HEK293T (cell line): ENCODE measurements around the gene LSP1.

Source experiments
- CTCF ChIA-PET: fragments of 350-600 bp; formaldehyde crosslinking; extraction: SDS; loops from one replicate; lab custom pipeline; 2021; ENCODE audit warnings: antibody characterized with exemption, inconsistent platforms; lab: Yijun Ruan, JAX
- POLR2A ChIA-PET: fragments of 350-600 bp; formaldehyde crosslinking; extraction: SDS; loops from one replicate; lab custom pipeline; 2020; ENCODE audit warnings: antibody characterized with exemption, inconsistent platforms; lab: Yijun Ruan, JAX
- DNase-seq: peaks from one replicate; pipeline ENCODE4 v3.0.0; 2012; ENCODE audit warnings: mixed read lengths; ENCODE audit errors: extremely low spot score
- ARNT ChIP-seq: fragments of 450-650 bp; IDR thresholded peaks from 2 replicates; pipeline ENCODE4 v1.6.1; 2017; ENCODE audit warnings: mild to moderate bottlenecking
- BHLHE40 ChIP-seq: fragments of 450-650 bp; IDR thresholded peaks from 2 replicates; pipeline ENCODE4 v1.6.1; 2016; ENCODE audit warnings: mild to moderate bottlenecking, moderate library complexity, borderline replicate concordance
- CTBP1 ChIP-seq: fragments of 450-650 bp; IDR thresholded peaks from 2 replicates; pipeline ENCODE4 v1.6.1; 2016; ENCODE audit warnings: borderline replicate concordance
- ELF4 ChIP-seq: fragments of 450-650 bp; IDR thresholded peaks from 2 replicates; pipeline ENCODE4 v1.6.1; 2017; ENCODE audit warnings: antibody characterized with exemption
- FOXA1 ChIP-seq: fragments of 450-650 bp; IDR thresholded peaks from 2 replicates; pipeline ENCODE4 v1.6.1; 2016; ENCODE audit warnings: mild to moderate bottlenecking
- FOXK2 ChIP-seq: fragments of 450-650 bp; IDR thresholded peaks from 2 replicates; pipeline ENCODE4 v1.6.1; 2016; ENCODE audit warnings: mild to moderate bottlenecking
- FOXM1 ChIP-seq: fragments of 450-650 bp; IDR thresholded peaks from 2 replicates; pipeline ENCODE4 v1.6.1; 2017; ENCODE audit warnings: mild to moderate bottlenecking, borderline replicate concordance
- HDGF ChIP-seq: fragments of 450-650 bp; IDR thresholded peaks from 2 replicates; pipeline ENCODE4 v1.6.1; 2017; ENCODE audit warnings: antibody characterized with exemption, borderline replicate concordance
- L3MBTL2 ChIP-seq: fragments of 450-650 bp; conservative IDR thresholded peaks from 2 replicates; pipeline ENCODE4 v1.6.1; 2016; ENCODE audit warnings: mild to moderate bottlenecking
- LEF1 ChIP-seq: fragments of 450-650 bp; IDR thresholded peaks from 2 replicates; pipeline ENCODE4 v1.6.1; 2017; ENCODE audit warnings: mild to moderate bottlenecking, borderline replicate concordance
- NFRKB ChIP-seq: fragments of 450-650 bp; IDR thresholded peaks from 2 replicates; pipeline ENCODE4 v1.6.1; 2016; ENCODE audit warnings: mild to moderate bottlenecking, moderate library complexity
- PKNOX1 ChIP-seq: fragments of 450-650 bp; IDR thresholded peaks from 2 replicates; pipeline ENCODE4 v1.6.1; 2016
- SP1 ChIP-seq: fragments of 450-650 bp; IDR thresholded peaks from 2 replicates; pipeline ENCODE4 v1.6.1; 2017
- SUZ12 ChIP-seq: fragments of 450-650 bp; IDR thresholded peaks from 2 replicates; pipeline ENCODE4 v1.6.1; 2016; ENCODE audit warnings: mild to moderate bottlenecking
- TARDBP ChIP-seq: fragments of 450-650 bp; IDR thresholded peaks from 2 replicates; pipeline ENCODE4 v1.6.1; 2016
- ZNF384 ChIP-seq: fragments of 450-650 bp; IDR thresholded peaks from 2 replicates; pipeline ENCODE4 v1.6.1; 2016

Gene LSP1

GRCh38 chr11:1847926-1848639 is 4.8 kb upstream of the LSP1 start:
- ChIA-PET CTCF (interaction anchor here (1.1 to 1.2 kb wide), 2 partner anchors 15 to 304 kb away, joined by 3 to 4 read pairs; no protein-coding TSS in a partner anchor), POLR2A (no interaction called here)
- no peak for DNase-seq
- TF ChIP-seq FOXA1 = no peak
- no peak for TF ChIP-seq ZNF384
- TF ChIP-seq HDGF = no peak
- TF ChIP-seq FOXM1 = no peak
- no peak for TF ChIP-seq PKNOX1
- no peak for TF ChIP-seq NFRKB
- no peak for TF ChIP-seq BHLHE40
- no peak for TF ChIP-seq SUZ12
- no peak for TF ChIP-seq SP1
- TF ChIP-seq TARDBP = no peak
- no peak for TF ChIP-seq CTBP1
- TF ChIP-seq ARNT = no peak
- TF ChIP-seq LEF1 = no peak
- no peak for TF ChIP-seq ELF4
- TF ChIP-seq L3MBTL2 = no peak
- no peak for TF ChIP-seq FOXK2

GRCh38 chr11:1848640-1849430 is 4.0 kb upstream of the LSP1 start:
- CTCF ChIA-PET = interaction anchor here (1.1 to 2.3 kb wide), 2 partner anchors 16 to 303 kb away, joined by 4 to 9 read pairs; no protein-coding TSS in a partner anchor
- TF ChIP-seq PKNOX1 = no peak
- no peak for TF ChIP-seq BHLHE40
- TF ChIP-seq ELF4 = no peak
- DNase-seq = no peak
- POLR2A ChIA-PET = no interaction called here

- no peak for TF ChIP-seq NFRKB
- TF ChIP-seq ZNF384 = no peak
- TF ChIP-seq FOXK2 = no peak
- no peak for TF ChIP-seq SUZ12
- no peak for TF ChIP-seq ARNT
- no peak for TF ChIP-seq FOXM1
- TF ChIP-seq CTBP1 = no peak
- no peak for TF ChIP-seq HDGF
- no peak for TF ChIP-seq SP1
- no peak for TF ChIP-seq ELF4
- no peak for TF ChIP-seq LEF1
- no peak for TF ChIP-seq PKNOX1
- no peak for TF ChIP-seq L3MBTL2
- TF ChIP-seq TARDBP = no peak
- no peak for TF ChIP-seq BHLHE40
- no peak for TF ChIP-seq FOXA1
- no peak for DNase-seq
- ChIA-PET POLR2A (no interaction called here), CTCF (interaction anchor here (2.3 kb wide), 1 partner anchor 19 kb away, joined by 9 read pairs; no protein-coding TSS in a partner anchor)
Measured at GRCh38 chr11:1851468-1852180, 1.3 kb upstream of the LSP1 start.

DNA sequence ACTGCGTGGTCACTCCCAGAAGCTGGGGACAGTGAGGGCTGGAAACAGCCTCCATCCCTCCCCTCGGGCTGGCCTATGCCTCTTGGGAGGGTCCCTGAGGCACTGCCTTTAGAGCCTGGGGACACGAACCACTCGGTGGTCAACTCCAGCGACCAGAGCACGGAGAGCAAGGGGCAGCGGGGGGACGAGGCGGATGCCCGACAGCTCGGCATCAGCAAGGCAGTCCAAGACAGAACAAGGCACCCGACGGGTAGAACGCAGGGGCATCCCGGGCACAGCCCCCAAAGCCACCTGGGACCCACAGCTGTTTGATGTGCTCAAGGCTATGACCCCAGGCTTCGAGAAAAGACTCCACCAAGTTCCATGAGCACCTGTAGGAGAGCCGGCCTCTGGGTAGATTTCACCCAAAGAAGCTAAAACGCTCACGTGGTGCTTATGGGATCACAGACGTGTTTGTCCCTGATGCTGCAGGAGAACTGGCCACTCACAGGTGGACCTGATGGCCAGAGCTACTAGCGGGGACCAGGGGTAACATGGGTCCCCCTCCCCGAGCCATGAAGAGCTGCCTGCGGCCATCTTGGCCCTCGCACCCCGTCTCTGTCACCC is 510 bp upstream of the LSP1 start:
- no peak for DNase-seq
- POLR2A ChIA-PET = no interaction called here
- CTCF ChIA-PET = interaction anchor here (0.5 kb wide), 1 partner anchor 83 kb away, joined by 4 read pairs; no protein-coding TSS in a partner anchor
- TF ChIP-seq FOXM1 (no peak), HDGF (no peak), FOXK2 (no peak), TARDBP (no peak), L3MBTL2 (no peak)

DNA sequence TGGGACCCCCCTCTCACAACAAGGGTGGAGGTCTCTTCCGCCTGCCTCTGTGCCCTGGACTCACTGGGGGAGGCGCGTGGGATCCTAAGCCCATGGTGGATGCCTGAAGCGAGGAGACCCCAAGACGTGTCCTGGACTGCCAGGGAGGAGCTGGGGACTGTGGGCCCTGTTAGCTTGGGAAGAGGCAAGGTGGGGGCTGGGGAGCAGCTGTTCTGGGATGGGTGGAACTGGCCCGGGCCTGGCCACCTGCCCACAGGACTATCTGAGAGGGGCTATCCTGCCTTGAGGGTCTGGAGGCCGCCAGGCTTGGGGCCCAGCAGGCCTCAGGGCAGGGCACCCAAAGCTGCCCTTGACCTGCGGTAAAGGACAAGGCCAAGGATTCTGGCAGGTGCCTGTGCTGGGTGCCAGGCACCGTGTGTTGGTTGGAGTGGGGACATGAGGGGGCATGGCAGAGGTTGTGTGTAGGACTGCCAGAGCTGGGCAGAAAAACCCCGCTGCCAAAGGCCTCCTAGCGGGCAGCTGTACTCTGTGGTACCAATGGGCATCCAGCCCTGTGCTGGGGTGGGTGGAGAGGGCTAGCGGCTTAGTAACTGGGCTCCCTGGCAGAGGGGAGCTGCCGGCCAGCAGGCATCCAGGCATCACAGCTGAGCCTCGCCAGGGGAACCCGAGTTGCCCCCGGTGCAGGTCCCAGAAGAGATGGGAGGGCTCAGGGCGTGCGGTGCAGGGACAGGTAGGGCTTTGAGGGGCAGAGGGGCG is 670 bp downstream of the LSP1 start:
- ChIA-PET CTCF (no interaction called here), POLR2A (no interaction called here)
- DNase-seq = no peak
- TF ChIP-seq TARDBP (no peak), HDGF (no peak), L3MBTL2 (no peak)
